Stimulated activated CD8-positive, alpha-beta memory T cell treated with anti-CD3 and anti-CD28 coated beads, Interleukin-12 subunit alpha, Interleukin-12 subunit beta, amount 100 ng/mL, for 1 hour (primary cell): ENCODE results near the gene KIF18B.

Experiments
- DNase-seq: peaks from one replicate; pipeline ENCODE4 v3.0.0-alpha.2; 2020; ENCODE audit warnings: low read depth

KIF18B gene

GRCh38 chr17:44940317-44940716, 7.3 kb downstream of the KIF18B start:
- no peak for DNase-seq

DNA sequence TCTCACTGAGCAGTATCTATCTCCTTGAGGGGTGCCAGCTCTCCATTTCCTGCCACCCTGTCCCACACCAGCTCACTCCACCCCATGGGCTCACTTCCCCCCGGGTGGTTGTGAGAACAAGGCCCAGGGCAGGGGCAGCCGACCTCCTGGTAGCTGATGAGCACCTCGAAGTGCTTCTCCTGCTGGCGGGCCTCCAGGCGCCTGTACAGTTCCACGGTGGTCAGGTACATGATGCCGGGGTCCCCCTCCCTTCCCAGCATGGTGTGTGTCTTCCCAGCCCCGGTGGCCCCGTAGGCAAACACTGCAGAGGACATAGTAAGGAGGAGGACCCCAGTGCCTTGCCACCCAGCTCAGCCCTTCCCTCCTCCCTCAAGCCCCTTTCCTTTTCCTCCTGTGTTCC, 12.5 kb downstream of the KIF18B start:
- DNase-seq = no peak

DNA sequence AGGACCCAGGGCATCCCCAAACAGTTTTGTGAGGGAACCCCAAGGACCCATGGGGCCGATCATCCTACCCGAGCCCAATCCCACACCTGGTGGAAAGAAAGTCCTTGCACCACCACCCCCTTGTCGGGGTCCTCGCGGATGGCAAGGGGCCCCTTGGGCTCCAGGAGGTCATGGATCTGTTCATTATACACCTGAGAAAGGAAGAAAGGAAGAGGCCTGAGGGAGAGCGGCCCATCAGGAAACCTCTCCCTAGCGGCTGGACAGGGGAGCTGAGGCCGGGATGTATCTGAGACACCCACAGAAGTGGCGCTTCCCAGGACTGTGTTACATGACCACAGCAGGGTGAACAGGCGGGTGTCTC, 12.8 kb downstream of the KIF18B start:
- DNase-seq = no peak

DNA sequence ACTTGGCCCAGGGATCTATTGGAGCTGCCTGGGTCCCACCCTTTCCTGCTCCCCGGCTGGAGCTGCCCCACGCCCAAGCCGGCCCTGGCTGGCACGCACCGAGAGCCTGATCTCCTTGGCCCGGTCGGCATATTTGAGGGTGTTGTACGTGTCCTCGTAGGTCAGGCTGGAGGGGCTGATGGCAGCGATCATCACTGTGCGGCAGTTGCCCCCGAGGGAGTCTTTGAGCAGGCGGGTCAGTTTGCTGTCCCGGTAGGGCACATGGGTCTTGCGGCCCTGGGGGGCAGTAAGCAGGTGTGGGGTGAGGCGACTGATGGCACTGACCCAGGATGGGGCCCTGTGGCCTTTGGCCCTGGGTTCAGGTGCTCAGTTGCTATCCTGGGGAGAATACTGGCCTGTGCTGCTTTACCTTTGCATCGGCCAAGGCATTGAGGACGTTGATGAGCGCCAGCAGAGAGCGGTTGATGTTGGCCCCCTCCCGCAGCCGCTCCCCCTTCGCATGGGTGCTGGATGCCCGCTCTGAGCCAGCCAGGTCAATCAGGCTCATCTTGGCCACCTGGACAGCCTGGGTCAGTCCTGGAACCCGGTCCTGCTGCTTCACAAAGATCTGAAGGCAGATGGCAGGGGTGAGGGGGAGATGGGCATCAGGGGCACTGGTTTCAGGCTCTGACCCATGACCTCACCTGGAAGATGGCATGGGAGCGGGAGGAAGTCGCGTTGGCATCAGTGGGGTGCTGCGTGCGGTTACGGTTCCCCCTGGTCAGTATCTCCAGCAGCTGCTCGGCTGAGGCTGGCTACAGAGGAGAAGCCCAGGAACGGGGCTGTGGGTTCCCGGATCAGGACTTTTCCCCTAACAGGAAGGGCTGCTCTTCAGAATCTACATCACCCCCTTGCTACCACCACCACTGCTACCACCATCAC, 13.5 kb downstream of the KIF18B start:
- DNase-seq = no peak

DNA sequence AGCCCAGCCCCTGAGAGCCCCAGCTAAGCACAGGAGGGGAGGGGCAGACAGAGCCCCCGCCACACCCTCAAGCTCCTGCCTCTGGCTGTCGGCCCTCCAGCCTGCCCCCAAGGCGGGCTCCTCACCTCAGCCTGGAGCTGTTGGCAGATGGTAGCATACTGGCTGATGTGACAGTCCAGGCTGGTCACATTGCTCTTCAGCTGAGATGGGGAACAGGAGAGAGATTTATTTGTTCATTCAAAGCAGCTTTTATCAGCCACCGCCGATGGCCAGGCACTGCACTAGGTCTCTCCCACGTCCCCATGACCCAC, 14.8 kb downstream of the KIF18B start:
- DNase-seq = no peak

GRCh38 chr17:44932096-44932786, 15.3 kb downstream of the KIF18B start:
- no peak for DNase-seq

DNA sequence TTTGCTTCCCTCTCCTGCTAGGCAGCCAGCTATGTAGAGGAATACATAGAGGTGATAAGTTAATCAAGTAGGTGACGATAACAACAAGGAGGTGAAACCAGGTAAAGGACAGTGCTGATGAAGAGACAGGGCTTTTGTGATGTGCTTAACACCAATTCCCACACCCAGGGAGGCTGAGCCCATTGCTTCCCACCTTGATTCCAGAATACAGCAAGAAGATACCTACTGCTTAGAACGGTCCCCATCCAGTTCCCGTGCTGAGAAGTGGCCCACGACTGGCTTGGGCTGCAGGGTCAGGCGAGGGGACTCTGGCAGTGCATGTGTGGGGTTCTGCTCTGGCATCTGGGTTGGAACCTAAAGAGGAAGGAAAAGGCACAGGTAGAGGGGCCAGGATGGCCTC, 16.2 kb downstream of the KIF18B start:
- DNase-seq = no peak

DNA sequence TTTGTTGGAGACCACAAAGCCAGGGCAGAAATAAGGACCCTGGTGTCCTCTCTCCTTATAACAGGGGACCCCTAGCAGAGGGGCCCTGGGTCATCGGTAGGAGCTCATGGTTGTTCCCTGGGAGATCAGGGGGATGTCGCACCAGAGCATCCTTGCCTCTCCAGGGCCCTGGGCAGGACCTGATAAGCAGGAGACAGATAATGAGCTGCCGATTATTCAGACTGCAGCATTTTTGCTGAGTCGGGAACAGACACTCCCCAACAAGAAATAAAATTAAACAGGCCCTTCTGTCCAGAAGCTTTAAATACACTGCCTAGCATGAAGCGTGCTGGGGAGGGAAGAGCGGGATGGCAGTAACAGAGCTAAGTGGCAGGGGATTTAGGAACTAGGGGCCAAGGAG, 16.9 kb downstream of the KIF18B start:
- DNase-seq = no peak

DNA sequence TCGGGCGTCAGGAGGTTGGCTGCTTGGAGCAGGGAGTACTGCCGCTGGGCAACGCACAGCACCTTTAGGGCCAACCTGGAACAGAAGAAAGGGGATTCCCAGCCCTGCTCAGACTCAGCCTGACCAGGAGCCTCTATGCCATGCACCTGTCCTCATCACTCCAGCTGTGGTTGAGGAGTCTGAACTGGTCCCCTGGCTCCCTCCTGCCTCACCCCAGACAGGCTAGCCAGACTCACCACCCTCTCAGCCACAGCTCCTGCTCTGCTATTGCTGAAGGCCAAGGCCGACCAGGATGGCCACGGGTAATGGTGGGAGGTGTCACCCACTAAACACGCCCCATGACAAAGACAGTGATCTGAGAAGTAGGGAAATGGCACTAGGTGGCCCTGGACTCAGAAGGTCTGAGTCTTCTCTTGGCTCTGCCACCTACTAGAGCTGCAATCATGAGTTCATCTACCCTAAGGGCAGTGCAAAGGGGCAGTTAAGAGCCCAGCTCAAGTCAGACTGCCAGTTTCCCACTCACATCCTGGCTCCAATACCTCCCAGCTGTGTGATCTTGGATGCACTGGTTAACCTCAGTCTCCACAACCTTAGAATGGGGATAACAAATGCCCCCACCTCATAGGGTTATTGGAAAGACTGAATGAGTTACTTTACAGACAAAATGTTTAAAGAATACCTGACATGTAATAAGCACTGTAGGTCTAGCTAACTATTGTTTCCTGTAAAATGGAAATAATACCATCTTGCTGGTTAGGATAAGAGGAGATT, 18.4 kb downstream of the KIF18B start:
- DNase-seq = no peak

DNA sequence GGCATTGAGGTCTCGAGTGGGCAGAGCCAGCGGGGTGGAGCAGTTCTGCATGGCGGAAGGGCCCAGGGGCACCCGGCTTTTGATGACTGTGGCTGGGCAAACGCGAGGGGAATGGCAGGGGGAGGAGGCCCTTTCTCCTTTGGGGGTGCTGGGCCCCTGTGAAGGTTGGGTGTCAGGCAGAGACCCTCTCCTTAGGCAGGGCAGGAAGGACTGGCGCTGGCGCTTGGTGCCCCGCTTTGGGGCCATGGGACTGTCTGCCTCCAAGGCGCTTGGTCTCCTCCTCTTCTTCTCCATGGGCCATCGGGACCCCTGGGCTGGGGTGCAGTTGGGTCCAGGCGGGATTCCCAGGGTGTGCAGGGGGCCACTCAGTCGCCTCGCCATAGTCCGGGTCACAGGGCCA, 19.4 kb downstream of the KIF18B start:
- DNase-seq = no peak

DNA sequence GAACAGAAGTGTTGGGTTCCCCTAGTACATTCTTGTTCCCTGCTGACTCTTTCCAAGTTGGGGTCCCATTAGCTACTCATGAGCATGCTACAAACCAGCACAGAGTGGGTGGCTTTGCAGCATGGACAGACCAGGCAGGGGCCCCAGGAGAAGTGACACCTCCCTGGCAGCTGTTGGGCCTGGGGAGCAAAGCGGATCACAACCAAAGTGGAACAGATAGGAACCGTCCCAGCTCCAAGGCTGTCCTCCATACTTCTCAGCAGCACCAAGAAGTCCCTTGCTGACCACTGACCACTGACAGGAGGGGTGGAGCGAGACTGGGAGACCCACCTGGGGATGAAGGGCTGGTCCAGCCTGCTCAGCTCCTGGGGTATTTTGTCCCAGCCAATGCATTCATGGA, 19.9 kb downstream of the KIF18B start:
- no peak for DNase-seq

DNA sequence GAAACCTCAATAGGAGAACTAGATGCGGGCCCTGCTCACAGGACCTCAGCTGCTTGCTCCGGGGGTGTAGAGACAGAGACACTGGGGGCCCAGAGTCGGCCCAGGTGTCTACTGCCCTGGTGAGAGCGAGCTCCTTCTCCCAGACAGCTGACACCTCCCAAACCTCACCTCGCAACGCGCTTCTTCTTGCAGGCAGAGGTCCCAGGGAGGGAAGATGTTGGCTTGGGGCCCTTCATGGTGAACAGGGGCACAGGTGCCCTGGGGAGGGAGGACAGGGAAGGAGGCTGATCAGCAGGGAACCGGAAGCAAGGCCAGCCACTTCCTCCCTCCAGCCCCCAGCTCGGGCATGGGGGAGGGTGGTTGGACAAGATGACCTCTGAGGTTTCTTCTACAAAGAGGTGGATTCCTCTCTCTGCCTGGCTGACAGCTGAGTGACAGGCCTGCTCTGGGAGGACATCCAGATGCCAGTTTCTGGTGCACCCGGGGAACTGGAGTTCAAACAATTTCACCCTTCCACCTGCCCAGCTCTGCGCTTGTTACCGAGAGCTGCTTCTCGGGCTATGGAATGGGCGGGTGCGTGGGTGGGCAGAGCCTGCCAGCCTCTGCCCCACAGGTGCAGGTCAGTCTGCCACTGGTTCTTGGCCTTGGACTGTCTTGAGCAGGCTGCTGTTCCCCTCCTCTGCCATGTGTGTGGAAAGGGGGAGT, 20.6 kb downstream of the KIF18B start:
- no peak for DNase-seq

GRCh38 chr17:44925731-44926697, 21.6 kb downstream of the KIF18B start:
- DNase-seq = no peak

DNA sequence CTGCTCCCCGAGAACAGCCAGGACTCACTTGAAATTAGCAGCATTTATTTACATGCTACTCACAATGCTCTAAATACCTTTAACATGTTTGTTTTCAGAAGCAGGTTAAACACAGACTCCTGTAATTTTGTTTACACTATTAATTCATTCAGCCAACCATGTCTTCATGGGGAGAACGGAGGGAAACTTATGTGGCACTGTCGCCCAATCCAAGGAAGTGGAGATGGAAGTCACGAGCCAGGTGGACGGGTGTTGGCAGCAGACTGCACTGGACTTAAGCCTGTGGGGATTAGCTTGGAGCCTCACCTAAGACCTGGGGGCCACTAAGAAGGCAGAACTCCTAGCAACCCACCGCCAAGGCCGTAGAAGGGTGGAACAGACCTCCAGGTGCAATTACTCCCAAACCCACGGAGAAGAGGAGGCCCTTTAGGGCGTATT, 23.4 kb downstream of the KIF18B start:
- no peak for DNase-seq

GRCh38 chr17:44922746-44923470, 24.7 kb downstream of the KIF18B start:
- DNase-seq = no peak

GRCh38 chr17:44922136-44922535, 25.4 kb downstream of the KIF18B start:
- DNase-seq = no peak

DNA sequence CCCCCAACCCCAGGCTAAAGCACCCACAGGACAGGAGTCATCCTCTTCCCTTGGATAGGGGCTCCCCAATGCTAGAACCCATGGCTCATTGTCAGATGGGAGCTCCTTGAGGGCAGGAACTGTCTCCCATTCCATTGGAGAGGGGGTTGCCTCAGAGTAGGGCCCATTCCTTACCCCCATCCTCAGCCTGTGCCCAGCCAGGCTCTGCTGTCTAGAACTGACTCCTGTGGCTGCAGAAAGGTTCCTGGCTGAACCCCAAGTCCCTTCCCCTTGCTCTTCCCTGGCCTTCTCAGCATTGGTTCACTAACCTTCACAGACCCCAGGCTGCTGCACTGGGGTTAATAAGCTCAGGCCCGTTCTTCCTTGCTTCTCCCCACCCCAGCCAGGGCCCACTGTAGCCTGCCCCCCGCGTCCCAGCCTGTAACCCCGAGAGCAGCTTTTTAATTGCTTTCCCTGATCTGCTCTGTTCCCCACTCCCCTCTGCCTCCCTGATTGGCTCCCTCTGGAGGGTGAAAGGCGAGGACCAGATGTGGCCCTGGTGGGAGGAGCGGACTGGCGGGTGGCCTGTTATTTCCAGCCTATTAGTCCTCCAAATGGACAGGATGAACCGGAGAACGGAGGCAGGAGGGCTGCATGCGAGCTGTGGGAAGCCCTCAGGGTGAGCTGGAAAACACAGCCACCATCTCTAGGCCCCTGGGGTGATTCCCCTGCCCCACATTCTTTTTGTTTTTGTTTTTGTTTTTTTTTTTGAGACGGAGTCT, 26.3 kb downstream of the KIF18B start:
- no peak for DNase-seq

GRCh38 chr17:44920565-44920940, 27.0 kb downstream of the KIF18B start:
- DNase-seq = no peak

- DNase-seq = peak; percentile 21
These were observed 27.5 kb downstream of the KIF18B start for GRCh38 chr17:44919885-44920564.
